Thyroid gland (tissue), 4 donors: Measurements from ENCODE around the gene TAX1BP1.

Experiments used
- POLR2A ChIP-seq, 2 donors: fragments of 450-650 bp; IDR thresholded peaks; one replicate each; pipeline ENCODE4 v1.6.1; 2017; ENCODE audit warnings: antibody characterized with exemption in 2 of 2, mild to moderate bottlenecking in 2 of 2, moderate library complexity in 1 of 2
- TF ChIP-seq, protein P1 (sequence below), 6 experiments: fragments of 200-600 bp in 3 of 6; fragments of 450-650 bp in 3 of 6; sonication (generic) in 3 of 6; IDR thresholded peaks; one replicate each; pipeline ENCODE4 v1.5.1; 2016 to 2019; ENCODE audit warnings: antibody characterized with exemption in 6 of 6, mild to moderate bottlenecking in 2 of 6, inconsistent platforms in 1 of 6, moderate library complexity in 1 of 6

DNA sequence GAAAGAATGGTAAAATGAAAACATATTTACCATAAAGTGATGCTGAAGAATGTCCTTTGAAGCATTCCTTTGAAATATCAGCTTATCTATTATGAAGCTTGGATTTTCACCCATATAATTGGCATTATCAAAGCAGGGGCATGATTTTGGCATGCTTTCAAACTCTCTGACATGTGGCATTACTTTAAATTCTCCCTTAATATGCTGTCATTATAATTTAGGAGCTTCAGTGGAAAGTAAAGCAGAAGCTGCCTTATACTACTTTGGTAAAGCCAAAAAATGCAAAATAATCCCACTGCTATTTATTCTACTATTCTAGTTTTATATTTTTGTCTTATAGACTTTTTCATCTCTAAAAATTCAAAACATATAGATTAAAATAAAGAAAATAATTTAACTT lies 49.3 kb upstream of the TAX1BP1 start:
- TF ChIP-seq, protein P1, sequence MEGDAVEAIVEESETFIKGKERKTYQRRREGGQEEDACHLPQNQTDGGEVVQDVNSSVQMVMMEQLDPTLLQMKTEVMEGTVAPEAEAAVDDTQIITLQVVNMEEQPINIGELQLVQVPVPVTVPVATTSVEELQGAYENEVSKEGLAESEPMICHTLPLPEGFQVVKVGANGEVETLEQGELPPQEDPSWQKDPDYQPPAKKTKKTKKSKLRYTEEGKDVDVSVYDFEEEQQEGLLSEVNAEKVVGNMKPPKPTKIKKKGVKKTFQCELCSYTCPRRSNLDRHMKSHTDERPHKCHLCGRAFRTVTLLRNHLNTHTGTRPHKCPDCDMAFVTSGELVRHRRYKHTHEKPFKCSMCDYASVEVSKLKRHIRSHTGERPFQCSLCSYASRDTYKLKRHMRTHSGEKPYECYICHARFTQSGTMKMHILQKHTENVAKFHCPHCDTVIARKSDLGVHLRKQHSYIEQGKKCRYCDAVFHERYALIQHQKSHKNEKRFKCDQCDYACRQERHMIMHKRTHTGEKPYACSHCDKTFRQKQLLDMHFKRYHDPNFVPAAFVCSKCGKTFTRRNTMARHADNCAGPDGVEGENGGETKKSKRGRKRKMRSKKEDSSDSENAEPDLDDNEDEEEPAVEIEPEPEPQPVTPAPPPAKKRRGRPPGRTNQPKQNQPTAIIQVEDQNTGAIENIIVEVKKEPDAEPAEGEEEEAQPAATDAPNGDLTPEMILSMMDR (IDR thresholded peaks at IDR 0.05), result no peak
- TF ChIP-seq POLR2A (IDR thresholded peaks at IDR 0.05), result no peak
